Iris pigment epithelial cell (primary cell): Measurements from ENCODE around the gene FOXL1.
A peak's percentile ranks its signal among the peaks of the same experiment; 100 is the strongest.

Experiments
- DNase-seq: peaks from one replicate; pipeline ENCODE4 v3.0.0-alpha.2; 2011; ENCODE audit warnings: low read depth

FOXL1 gene

GRCh38 chr16:86605950-86606349 is 27.6 kb downstream of the FOXL1 start:
- no peak for DNase-seq

- peak; percentile 10 for DNase-seq
Observed at GRCh38 chr16:86608301-86608747, 30.0 kb downstream of the FOXL1 start.

- DNase-seq: peak; percentile 85
Observed at GRCh38 chr16:86609115-86609514, 30.8 kb downstream of the FOXL1 start.

GRCh38 chr16:86609661-86610060 is 31.3 kb downstream of the FOXL1 start:
- no peak for DNase-seq

- DNase-seq: no peak
Observed at GRCh38 chr16:86610779-86611524, 32.6 kb downstream of the FOXL1 start.

GRCh38 chr16:86611525-86611855 is 33.1 kb downstream of the FOXL1 start:
- peak; percentile 56 for DNase-seq

- no peak for DNase-seq
Observed at GRCh38 chr16:86611941-86612340, 33.6 kb downstream of the FOXL1 start.

GRCh38 chr16:86614699-86615098 is 36.4 kb downstream of the FOXL1 start:
- DNase-seq: no peak

- no peak for DNase-seq
Observed at GRCh38 chr16:86616906-86617305, 38.6 kb downstream of the FOXL1 start.

- peak; percentile 9 for DNase-seq
Observed at GRCh38 chr16:86618431-86619238, 40.3 kb downstream of the FOXL1 start.

- DNase-seq: no peak
Observed at GRCh38 chr16:86619239-86619794, 41.0 kb downstream of the FOXL1 start.

- no peak for DNase-seq
Observed at GRCh38 chr16:86620184-86620583, 41.8 kb downstream of the FOXL1 start.

- DNase-seq: no peak
Observed at GRCh38 chr16:86621966-86622365, 43.6 kb downstream of the FOXL1 start.

GRCh38 chr16:86622700-86623615 is 44.6 kb downstream of the FOXL1 start:
- no peak for DNase-seq

- DNase-seq: no peak
Observed at GRCh38 chr16:86625029-86625428, 46.7 kb downstream of the FOXL1 start.

- no peak for DNase-seq
Observed at GRCh38 chr16:86625821-86626220, 47.5 kb downstream of the FOXL1 start.

GRCh38 chr16:86626284-86626683 is 47.9 kb downstream of the FOXL1 start:
- no peak for DNase-seq

GRCh38 chr16:86626966-86627365 is 48.6 kb downstream of the FOXL1 start:
- no peak for DNase-seq

GRCh38 chr16:86628614-86629013 is 50.3 kb downstream of the FOXL1 start:
- DNase-seq: no peak

- DNase-seq: no peak
Observed at GRCh38 chr16:86630471-86630870, 52.1 kb downstream of the FOXL1 start.

GRCh38 chr16:86631444-86631843 is 53.1 kb downstream of the FOXL1 start:
- DNase-seq: no peak
